Peyer's patch (tissue), 4 donors: ENCODE measurements around the gene MYD88.

Source experiments
- CTCF ChIP-seq, 6 experiments: fragments of 450-650 bp in 4 of 6; fragments of 200-600 bp in 2 of 6; sonication (generic) in 1 of 6; IDR thresholded peaks; one replicate each; pipeline ENCODE4 v1.5.1; 2017 to 2019; ENCODE audit warnings: antibody characterized with exemption in 6 of 6, mild to moderate bottlenecking in 3 of 6, moderate library complexity in 1 of 6
- POLR2A ChIP-seq, 2 donors: fragments of 450-650 bp; IDR thresholded peaks; one replicate each; pipeline ENCODE4 v1.5.1; 2017; ENCODE audit warnings: antibody characterized with exemption in 2 of 2, mild to moderate bottlenecking in 2 of 2, moderate library complexity in 2 of 2

- TF ChIP-seq CTCF (IDR thresholded peaks at IDR 0.05) (no peak), POLR2A (IDR thresholded peaks at IDR 0.05) (no peak)
Measured at GRCh38 chr3:38149708-38150107, 11.2 kb downstream of the MYD88 start.
